SH-SY5Y (cell line): Measurements from ENCODE around the gene AP5Z1.

Source experiments
- GATA2 ChIP-seq: IDR thresholded peaks from 2 replicates; pipeline ENCODE4 v1.6.1; 2011; ENCODE audit warnings: mild to moderate bottlenecking, low read depth, low read length
- GATA3 ChIP-seq: IDR thresholded peaks from 2 replicates; pipeline ENCODE4 v1.6.1; 2011; ENCODE audit warnings: low read depth, mild to moderate bottlenecking, low read length, moderate library complexity

GRCh38 chr7:4789194-4790077 is 14.0 kb downstream of the AP5Z1 start:
- TF ChIP-seq GATA2 (no peak), GATA3 (no peak)
